Parathyroid adenoma (tissue), 2 donors: ENCODE measurements around the gene MDGA2.

Experiments
- H2AFZ ChIP-seq: fragments of 300-600 bp; sonication (generic); one replicate; pipeline ENCODE4 v1.7.0; 2017; ENCODE audit warnings: antibody characterized with exemption, mild to moderate bottlenecking
- H3K27ac ChIP-seq: fragments of 300-600 bp; sonication (generic); one replicate; pipeline ENCODE4 v1.7.0; 2017
- H3K27me3 ChIP-seq: fragments of 300-600 bp; sonication (generic); one replicate; pipeline ENCODE4 v1.7.0; 2017; ENCODE audit warnings: low read length; ENCODE audit not compliant: control insufficient read depth, insufficient read depth
- H3K36me3 ChIP-seq: fragments of 300-600 bp; sonication (generic); one replicate; pipeline ENCODE4 v1.7.0; 2017; ENCODE audit warnings: low read length; ENCODE audit not compliant: control insufficient read depth, insufficient read depth
- H3K4me1 ChIP-seq: fragments of 300-600 bp; sonication (generic); one replicate; pipeline ENCODE4 v1.7.0; 2017; ENCODE audit warnings: control low read depth
- H3K4me2 ChIP-seq: fragments of 300-600 bp; sonication (generic); one replicate; pipeline ENCODE4 v1.7.0; 2017; ENCODE audit warnings: low read length
- H3K4me3 ChIP-seq: fragments of 300-600 bp; sonication (generic); one replicate; pipeline ENCODE4 v1.7.0; 2017; ENCODE audit warnings: low read depth, low read length
- H3K79me2 ChIP-seq: fragments of 300-600 bp; sonication (generic); one replicate; pipeline ENCODE4 v1.7.0; 2017; ENCODE audit warnings: control low read depth
- H3K9ac ChIP-seq: fragments of 300-600 bp; sonication (generic); one replicate; pipeline ENCODE4 v1.7.0; 2017; ENCODE audit warnings: mild to moderate bottlenecking
- H3K9me3 ChIP-seq: fragments of 300-600 bp; sonication (generic); one replicate; pipeline ENCODE4 v1.7.0; 2017; ENCODE audit warnings: low read length; ENCODE audit not compliant: control insufficient read depth
- TF ChIP-seq, protein P1 (sequence below): fragments of 300-600 bp; sonication (generic); IDR thresholded peaks from one replicate; pipeline ENCODE4 v1.7.0; 2017; ENCODE audit warnings: antibody characterized with exemption, mild to moderate bottlenecking
- donor health status: primary hyperparathyroidism.

MDGA2 gene

DNA sequence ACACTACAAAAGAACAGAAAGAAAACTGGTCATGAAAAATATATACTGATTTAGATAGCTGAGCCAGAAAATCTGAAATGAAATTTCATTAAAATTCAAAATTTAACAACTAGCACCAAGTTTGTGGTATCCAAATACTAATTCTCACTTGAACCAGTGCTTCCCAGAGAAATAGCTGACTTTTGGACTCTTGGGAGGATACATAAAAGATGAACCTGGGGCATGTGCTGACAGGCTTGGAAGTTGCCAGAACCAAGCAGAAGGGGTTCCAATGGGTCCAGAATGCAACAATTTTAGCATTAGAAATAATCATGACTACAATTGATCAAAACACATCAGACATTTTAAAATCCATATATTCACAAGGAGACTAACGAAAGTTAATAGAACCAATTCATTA, 175.0 kb downstream of the MDGA2 start:
- H3K36me3 ChIP-seq, result no peaks in the 10 kb centered on the region
- H3K4me3 ChIP-seq, result no peak overlapping the region
- no peak overlapping the region for H3K27ac ChIP-seq
- H3K4me2 ChIP-seq, result no peak overlapping the region
- no peak overlapping the region for H2AFZ ChIP-seq
- TF ChIP-seq, protein P1, sequence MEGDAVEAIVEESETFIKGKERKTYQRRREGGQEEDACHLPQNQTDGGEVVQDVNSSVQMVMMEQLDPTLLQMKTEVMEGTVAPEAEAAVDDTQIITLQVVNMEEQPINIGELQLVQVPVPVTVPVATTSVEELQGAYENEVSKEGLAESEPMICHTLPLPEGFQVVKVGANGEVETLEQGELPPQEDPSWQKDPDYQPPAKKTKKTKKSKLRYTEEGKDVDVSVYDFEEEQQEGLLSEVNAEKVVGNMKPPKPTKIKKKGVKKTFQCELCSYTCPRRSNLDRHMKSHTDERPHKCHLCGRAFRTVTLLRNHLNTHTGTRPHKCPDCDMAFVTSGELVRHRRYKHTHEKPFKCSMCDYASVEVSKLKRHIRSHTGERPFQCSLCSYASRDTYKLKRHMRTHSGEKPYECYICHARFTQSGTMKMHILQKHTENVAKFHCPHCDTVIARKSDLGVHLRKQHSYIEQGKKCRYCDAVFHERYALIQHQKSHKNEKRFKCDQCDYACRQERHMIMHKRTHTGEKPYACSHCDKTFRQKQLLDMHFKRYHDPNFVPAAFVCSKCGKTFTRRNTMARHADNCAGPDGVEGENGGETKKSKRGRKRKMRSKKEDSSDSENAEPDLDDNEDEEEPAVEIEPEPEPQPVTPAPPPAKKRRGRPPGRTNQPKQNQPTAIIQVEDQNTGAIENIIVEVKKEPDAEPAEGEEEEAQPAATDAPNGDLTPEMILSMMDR, result no peak
- H3K9ac ChIP-seq, result no peak overlapping the region
- no peaks in the 10 kb centered on the region for H3K27me3 ChIP-seq
- no peaks in the 10 kb centered on the region for H3K4me1 ChIP-seq
- H3K9me3 ChIP-seq, result no peaks in the 10 kb centered on the region
- no peaks in the 10 kb centered on the region for H3K79me2 ChIP-seq

DNA sequence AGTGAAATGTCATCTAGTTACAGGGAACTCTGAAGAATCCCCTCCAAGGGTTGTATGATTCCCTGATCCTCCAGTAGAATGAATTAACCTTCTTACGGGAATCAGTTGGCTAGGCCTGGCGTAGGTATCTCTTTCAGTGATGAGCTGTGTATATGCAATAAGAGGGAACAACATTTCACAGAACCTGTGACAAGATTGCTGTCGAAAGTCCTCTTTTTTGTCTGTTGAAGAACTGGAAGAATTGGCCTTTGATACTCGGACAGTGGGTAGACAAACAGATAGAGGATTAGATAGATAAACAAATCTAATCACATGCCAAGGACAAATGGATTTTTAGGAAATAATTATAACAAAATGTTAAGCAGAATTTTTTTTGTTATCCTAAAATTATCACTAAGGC, 184.6 kb downstream of the MDGA2 start:
- Histone ChIP-seq H3K9ac (no peak overlapping the region), H2AFZ (no peak overlapping the region), H3K36me3 (no peaks in the 10 kb centered on the region), H3K4me2 (no peak overlapping the region), H3K9me3 (no peaks in the 10 kb centered on the region), H3K4me3 (no peak overlapping the region), H3K27ac (no peak overlapping the region), H3K27me3 (no peaks in the 10 kb centered on the region), H3K79me2 (no peaks in the 10 kb centered on the region), H3K4me1 (no peaks in the 10 kb centered on the region)
- TF ChIP-seq, protein P1, result no peak

DNA sequence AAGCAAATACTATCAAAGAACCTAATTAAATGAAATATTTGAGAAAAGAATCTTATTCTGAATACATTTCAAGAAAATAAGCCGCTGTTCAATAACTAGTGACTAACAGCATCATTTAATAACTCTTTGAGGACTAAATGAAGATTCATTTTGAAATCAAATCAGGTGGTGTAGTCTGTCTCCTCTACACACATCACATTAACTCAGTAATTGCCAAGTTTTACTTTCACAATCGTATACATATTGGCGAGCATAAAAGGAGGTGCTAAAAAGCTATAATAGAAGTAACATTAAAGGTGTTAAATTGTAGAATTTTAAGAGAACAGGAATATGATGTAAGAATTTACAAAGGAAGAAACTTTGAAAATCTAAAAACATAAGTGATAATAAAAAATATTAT, 185.1 kb downstream of the MDGA2 start:
- H3K4me3 ChIP-seq, result no peak overlapping the region
- no peak overlapping the region for H3K9ac ChIP-seq
- no peaks in the 10 kb centered on the region for H3K4me1 ChIP-seq
- no peak overlapping the region for H3K27ac ChIP-seq
- no peaks in the 10 kb centered on the region for H3K27me3 ChIP-seq
- no peak overlapping the region for H3K4me2 ChIP-seq
- no peaks in the 10 kb centered on the region for H3K9me3 ChIP-seq
- no peak overlapping the region for H2AFZ ChIP-seq
- TF ChIP-seq, protein P1, result no peak
- H3K79me2 ChIP-seq, result no peaks in the 10 kb centered on the region
- H3K36me3 ChIP-seq, result no peaks in the 10 kb centered on the region

DNA sequence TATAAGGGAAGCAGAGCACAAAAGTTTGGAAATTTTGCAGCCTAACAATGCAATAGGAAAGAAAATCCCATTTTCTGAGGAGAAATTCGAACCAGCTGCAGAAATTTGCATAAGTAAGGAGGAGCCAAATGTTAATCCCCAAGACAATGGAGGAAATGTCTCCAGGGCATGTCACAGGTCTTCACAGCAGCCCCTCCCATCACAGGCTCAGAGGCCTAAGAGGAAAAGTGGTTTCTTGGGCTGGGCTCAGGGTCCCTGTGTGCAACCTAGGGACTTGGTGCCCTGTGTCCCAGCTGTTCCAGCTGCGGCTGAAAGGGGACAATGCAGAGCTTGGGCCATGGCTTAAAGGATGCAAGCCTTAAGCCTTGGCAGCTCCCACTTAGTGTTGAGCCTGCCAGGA, 190.0 kb downstream of the MDGA2 start:
- no peak overlapping the region for H3K9ac ChIP-seq
- TF ChIP-seq, protein P1, result no peak

DNA sequence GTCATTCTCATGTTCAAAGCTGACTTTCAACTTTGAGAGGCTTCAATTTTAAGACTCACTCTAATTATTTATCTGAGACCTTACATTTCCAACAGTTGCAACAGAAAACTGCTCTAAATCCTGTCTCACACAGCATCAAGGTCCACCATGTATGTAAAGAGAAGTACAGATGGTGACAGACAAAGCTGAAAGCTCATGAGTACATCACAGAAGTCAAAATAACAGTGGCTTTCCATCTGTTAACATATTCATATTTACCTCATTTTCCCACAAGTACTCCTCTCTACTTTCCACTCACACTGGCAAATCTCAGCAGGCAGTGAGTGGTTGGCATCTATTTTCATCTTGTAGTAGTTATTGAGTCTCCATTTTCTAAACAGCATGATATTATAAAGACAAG, 192.0 kb downstream of the MDGA2 start:
- Histone ChIP-seq H3K4me2 (no peak overlapping the region), H3K9me3 (no peaks in the 10 kb centered on the region), H3K9ac (no peak overlapping the region), H3K36me3 (no peaks in the 10 kb centered on the region), H3K27me3 (no peaks in the 10 kb centered on the region), H3K4me1 (no peaks in the 10 kb centered on the region), H3K4me3 (no peak overlapping the region), H3K79me2 (no peaks in the 10 kb centered on the region), H2AFZ (no peak overlapping the region), H3K27ac (no peak overlapping the region)
- TF ChIP-seq, protein P1, result no peak

More for the DNA sequence above, 190.0 kb downstream of the MDGA2 start:
- Histone ChIP-seq H3K36me3 (no peaks in the 10 kb centered on the region), H3K9me3 (no peaks in the 10 kb centered on the region), H3K27me3 (no peaks in the 10 kb centered on the region), H3K4me3 (no peak overlapping the region), H3K27ac (no peak overlapping the region), H3K4me2 (no peak overlapping the region), H3K79me2 (no peaks in the 10 kb centered on the region), H2AFZ (no peak overlapping the region), H3K4me1 (no peaks in the 10 kb centered on the region)
